GM19099 (cell line): ENCODE data around the gene KCNA1.

ENCODE experiments used
- POLR2A ChIP-seq: IDR thresholded peaks from 3 replicates; pipeline ENCODE4 v1.6.1; 2011; ENCODE audit warnings: low read depth; ENCODE audit not compliant: insufficient read length; ENCODE audit errors: extremely low read depth

The KCNA1 gene

DNA sequence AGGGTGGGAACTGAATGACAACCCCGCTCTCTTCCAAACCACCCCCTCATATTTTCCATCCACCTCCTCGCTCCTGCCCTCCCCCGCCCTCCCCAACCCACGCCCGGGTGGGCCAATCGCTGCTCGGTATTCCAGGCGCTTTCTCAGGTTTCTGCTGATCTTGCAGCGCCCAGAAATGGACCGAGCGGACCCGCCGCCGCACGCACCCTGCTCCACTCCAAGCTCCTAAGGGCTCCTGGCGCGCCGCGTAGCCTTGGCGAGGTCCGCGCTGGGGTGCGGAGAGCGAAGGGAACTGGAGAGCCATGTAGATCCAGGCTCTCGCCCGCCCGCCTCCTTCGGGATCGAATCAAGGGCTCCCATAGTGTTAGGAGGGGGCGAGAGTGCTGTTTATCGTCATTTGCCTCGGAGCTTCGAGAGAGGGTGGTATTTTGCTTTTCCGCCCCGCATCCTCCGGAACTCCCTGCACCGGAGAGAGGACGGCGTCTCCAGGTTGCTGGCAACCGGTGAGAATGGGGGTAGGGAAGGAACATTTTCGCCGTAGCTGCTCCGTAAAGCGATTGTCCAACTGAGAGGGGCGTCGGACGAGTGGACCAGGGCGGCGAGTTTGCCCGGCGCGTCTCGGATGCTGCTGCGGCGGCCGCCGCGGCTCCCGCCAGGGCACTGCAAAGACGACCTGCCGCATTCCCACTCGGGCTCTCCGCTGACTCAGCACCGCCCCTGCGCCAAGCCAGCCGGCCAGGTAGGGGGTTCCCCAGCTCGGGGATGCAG lies at the start of gene KCNA1:
Gene KCNA1 (plus strand): TSS at position 172 of the 768 bp plus-strand sequence. CDS start 1,474 bp downstream, outside the sequence.
- TF ChIP-seq POLR2A: no peak

- TF ChIP-seq POLR2A: no peak
Observed at GRCh38 chr12:4860741-4861140, 49.0 kb upstream of the KCNA1 start.

DNA sequence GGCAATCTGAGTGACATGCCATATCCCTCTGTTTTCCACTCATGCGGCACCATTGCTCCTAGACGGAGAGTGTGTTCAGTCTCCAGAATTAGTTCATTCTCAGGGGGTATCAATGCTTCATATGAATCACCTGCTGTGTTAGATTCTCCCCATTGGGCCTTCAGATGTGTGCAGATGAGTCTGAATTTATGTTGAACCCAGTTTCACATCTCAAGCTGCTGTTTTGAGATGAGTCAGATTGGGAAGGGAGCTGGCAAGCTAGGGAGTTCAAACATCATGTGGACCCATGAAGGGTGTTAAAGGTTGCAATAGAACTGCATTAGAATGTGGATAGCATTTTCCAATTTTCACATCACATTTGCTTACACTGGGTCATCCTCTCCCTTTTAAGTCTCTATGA lies 46.9 kb upstream of the KCNA1 start:
- TF ChIP-seq POLR2A: no peak

DNA sequence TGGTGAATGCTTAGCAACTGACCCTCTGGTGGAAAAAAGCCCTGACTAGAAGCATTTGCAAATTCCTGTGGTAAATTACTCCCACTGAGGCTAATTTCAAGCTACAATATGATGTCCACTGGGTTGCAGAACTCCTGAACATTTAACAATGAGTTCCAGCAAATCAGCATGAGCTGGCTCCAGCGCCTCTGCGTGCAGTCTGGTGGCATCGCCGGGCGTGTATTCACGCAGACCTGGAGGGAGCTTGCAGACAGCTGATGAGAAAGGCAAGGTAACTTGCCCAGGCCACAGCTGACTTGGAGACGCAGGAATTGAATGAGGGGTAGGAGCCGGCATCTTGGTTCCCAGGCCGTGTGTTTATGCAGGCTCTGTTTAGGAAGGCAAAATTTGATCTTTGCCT lies 45.1 kb upstream of the KCNA1 start:
- TF ChIP-seq POLR2A: no peak

- no peak for TF ChIP-seq POLR2A
Observed at GRCh38 chr12:4865246-4865645, 44.5 kb upstream of the KCNA1 start.

DNA sequence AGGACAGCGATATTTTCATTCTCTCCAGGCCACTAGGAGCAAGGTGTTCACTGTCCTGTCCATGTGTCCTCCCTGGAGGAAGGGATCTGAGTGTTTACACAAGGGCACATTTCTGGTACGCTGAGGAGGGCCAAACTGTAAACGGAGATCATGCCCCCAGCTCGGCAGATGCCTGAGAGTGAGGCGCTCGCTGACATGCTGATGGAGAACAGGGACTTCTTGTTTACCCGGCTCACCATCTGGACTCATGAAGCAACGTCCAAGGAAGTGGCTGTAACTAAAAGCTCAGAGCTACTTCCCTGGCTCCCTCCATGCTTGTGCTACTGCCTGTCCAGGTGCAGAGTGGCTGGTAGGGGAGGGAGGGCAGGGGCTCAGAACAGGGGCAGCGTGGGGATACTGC lies 43.4 kb upstream of the KCNA1 start:
- TF ChIP-seq POLR2A: no peak

DNA sequence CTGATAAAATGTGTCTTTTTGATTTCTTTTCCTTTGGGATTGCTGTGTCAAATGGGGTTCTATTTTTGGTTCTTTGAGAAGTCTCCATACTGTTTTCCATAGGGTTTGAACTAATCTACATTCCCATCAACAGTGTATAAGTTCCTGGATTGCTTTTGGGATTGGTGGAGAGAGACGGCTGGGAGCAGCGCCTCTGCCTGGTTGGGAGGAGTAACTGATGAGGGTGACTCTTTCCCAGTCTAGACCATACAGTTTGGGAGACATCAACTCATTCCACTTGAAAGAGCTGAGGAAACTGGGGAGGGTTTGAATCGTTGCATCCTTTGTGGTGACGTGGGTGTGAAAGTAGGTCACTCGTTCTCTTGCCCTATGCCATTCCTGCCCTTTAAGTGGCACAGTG lies 42.3 kb upstream of the KCNA1 start:
- no peak for TF ChIP-seq POLR2A

DNA sequence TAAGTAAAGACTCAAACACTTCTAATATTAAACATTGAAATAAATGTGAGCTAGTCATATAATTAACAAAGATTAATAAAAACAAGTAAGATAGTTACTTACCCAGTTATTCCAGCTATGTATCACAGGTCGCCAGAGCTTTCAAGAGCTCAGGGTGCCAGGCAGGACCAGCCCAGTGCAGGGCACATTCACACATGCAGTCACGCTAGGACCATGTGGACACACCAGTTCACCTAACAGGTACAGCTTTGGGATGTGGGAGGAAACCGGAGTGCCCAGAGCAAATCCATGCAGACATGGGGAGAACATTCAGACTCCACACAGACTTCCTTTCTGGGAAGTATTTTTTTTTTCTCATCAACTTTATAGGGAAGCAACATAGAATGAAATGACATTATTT lies 39.3 kb upstream of the KCNA1 start:
- no peak for TF ChIP-seq POLR2A

DNA sequence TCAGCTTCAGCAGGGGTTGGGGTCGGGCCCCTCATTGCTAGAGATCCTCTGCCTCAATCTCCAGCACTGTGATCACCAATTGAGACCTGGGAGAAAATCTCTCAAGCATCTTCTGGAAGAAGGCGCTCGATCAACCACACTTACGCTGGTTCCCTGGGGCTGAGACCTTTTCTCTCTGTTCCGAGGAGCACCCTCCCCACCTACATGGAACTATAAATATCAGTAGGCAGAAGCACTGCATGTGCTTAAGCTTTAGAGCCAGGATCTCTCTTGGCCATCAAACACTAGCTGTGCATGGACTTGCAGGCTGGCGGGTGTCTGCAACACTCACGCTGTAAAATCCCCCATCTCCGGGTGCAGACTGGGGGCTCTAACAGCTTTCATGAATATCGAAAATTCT lies 38.2 kb upstream of the KCNA1 start:
- no peak for TF ChIP-seq POLR2A

- TF ChIP-seq POLR2A: no peak
Observed at GRCh38 chr12:4873947-4874346, 35.8 kb upstream of the KCNA1 start.

- no peak for TF ChIP-seq POLR2A
Observed at GRCh38 chr12:4874671-4875070, 35.0 kb upstream of the KCNA1 start.

- TF ChIP-seq POLR2A: no peak
Observed at GRCh38 chr12:4881266-4882064, 28.2 kb upstream of the KCNA1 start.

DNA sequence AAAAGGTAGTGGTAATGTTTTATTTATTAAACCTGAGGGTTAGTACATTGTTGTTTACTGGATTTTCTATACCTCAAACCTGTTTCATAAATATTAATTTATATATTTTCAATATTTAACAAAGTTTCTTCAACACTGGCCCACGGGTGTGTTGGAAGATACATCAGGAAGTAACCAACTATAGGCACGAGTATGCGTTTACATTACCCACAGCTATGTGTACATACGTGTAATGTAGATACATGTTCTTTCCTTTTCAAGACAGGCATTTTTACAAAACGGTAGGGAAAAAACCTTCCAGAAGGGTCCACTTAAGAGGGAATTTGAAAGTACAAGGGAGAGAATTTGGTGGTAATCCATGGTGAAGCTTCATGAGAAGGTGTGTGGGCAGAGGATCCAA lies 17.8 kb upstream of the KCNA1 start:
- TF ChIP-seq POLR2A: no peak

- no peak for TF ChIP-seq POLR2A
Observed at GRCh38 chr12:4892418-4892817, 17.3 kb upstream of the KCNA1 start.

DNA sequence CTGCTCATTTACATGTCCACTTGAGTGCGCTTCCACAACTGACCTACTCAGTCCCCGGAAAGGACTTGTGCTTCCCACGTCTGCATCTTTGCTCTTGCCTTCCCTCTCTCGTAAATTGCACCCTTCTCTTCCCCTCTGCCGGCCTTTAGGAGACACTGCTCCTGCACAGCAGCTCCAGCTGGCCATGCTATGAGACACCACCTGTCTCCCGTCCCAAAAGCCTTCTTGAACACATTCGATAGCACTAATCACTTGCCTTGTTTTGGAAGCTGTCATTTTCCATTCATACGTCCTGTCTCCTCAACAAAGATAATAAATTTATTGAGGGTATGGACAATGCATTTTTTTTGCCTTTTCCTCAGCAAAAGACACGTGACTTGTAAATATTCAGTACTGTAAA lies 15.7 kb upstream of the KCNA1 start:
- TF ChIP-seq POLR2A: no peak

- TF ChIP-seq POLR2A: no peak
Observed at GRCh38 chr12:4899364-4899763, 10.3 kb upstream of the KCNA1 start.
